ENCODE results near the gene KCNQ4. TPM values are rescaled to one million over a fixed set of nuclear protein-coding genes. Genes with fewer than 3 reads are reported as not detected.

KCNQ4 gene
- total and polyA plus RNA-seq, 2 donors (not counting 3 experiments of a cell fraction or from before 2014, with no cell fraction given): 0.06 to 0.07 TPM

DNA sequence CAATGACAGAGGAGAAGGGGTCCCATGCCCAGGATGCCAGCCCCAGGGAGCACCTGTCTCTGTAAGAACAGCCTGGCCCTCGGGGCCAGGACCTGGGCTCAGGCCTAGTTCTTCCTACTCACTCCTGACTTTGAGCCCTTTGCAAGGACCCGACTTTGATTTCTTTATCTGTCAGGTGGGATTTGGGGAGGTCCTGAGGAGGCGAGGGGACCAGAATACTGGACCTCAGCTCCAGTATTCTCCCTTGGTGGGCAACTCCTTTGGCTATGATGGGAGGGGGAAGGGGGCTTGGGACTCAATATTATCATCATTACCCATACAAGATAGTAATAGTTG, 18.1 kb downstream of the KCNQ4 start:
- dilution Hi-C loops (cut with MboI; ENCODE audit: extremely low pct_ligation_motif_present, low sequenced_read_pairs): no loop called here
- H3K9me1 ChIP-seq (replicated peaks; ENCODE audit: control insufficient read depth, extremely low read depth, insufficient read depth, low read length): no peaks in the 10 kb centered on the region
- H3K36me3 ChIP-seq (ENCODE audit: control insufficient read depth in 2 of 2, extremely low read depth in 1 of 2, insufficient read depth in 2 of 2, low read length in 2 of 2): no peaks in the 10 kb centered on the region
- H3K79me2 ChIP-seq (ENCODE audit: control insufficient read depth, insufficient read depth, low read length): no peaks in the 10 kb centered on the region
- no peak overlapping the region for H3K27ac ChIP-seq (ENCODE audit: insufficient read depth, low read depth, low read length)
- no peak for DNase-seq (ENCODE audit: low read depth, low spot score)
- intact Hi-C loops (cut with micrococcal nuclease): no loop called here
- no peaks in the 10 kb centered on the region for H4K20me1 ChIP-seq (replicated peaks; ENCODE audit: control insufficient read depth, extremely low read depth, insufficient read depth, low read length)
- H3K4me2 ChIP-seq (ENCODE audit: insufficient read depth, low read length): peak overlapping the region; percentile 52
- BruUV-seq (replicated peaks): no TSS peak
- H3K27me3 ChIP-seq (ENCODE audit: control insufficient read depth in 2 of 2, insufficient read depth in 2 of 2, low read length in 2 of 2): no peaks in the 10 kb centered on the region
- H3K9me3 ChIP-seq (replicated peaks; ENCODE audit: control insufficient read depth, insufficient read depth, low read length): no peaks in the 10 kb centered on the region
- peaks cover 14% of the 10 kb centered on the region for H3K4me1 ChIP-seq (ENCODE audit: control insufficient read depth, extremely low read depth, insufficient read depth, low read length)
- CTCF ChIA-PET: no interaction called here
- H2AFZ ChIP-seq (ENCODE audit: low read depth, low read length): peak overlapping the region; percentile 55
- H3K9ac ChIP-seq (replicated peaks; ENCODE audit: extremely low read depth, insufficient read depth, low read length): no peak overlapping the region
- H3K4me3 ChIP-seq (replicated peaks in 1 of 3; ENCODE audit: insufficient read depth in 1 of 3, low read depth in 1 of 3, low read length in 3 of 3): peak overlapping the region in 1 of 3 experiments; percentile 7
- no peak for TF ChIP-seq POLR2A (IDR thresholded peaks at IDR 0.05; ENCODE audit: low read depth, low read length)
- TF ChIP-seq, protein P1, sequence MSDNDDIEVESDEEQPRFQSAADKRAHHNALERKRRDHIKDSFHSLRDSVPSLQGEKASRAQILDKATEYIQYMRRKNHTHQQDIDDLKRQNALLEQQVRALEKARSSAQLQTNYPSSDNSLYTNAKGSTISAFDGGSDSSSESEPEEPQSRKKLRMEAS (IDR thresholded peaks at IDR 0.05; ENCODE audit: insufficient read depth, insufficient read length): no peak
- TF ChIP-seq, protein P2, sequence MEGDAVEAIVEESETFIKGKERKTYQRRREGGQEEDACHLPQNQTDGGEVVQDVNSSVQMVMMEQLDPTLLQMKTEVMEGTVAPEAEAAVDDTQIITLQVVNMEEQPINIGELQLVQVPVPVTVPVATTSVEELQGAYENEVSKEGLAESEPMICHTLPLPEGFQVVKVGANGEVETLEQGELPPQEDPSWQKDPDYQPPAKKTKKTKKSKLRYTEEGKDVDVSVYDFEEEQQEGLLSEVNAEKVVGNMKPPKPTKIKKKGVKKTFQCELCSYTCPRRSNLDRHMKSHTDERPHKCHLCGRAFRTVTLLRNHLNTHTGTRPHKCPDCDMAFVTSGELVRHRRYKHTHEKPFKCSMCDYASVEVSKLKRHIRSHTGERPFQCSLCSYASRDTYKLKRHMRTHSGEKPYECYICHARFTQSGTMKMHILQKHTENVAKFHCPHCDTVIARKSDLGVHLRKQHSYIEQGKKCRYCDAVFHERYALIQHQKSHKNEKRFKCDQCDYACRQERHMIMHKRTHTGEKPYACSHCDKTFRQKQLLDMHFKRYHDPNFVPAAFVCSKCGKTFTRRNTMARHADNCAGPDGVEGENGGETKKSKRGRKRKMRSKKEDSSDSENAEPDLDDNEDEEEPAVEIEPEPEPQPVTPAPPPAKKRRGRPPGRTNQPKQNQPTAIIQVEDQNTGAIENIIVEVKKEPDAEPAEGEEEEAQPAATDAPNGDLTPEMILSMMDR (IDR thresholded peaks at IDR 0.05; ENCODE audit: extremely low read depth in 1 of 2, insufficient read depth in 1 of 2, low read depth in 1 of 2, low read length in 2 of 2): no peak
- POLR2A ChIA-PET: no interaction called here
- FAIRE-seq: no peak

DNA sequence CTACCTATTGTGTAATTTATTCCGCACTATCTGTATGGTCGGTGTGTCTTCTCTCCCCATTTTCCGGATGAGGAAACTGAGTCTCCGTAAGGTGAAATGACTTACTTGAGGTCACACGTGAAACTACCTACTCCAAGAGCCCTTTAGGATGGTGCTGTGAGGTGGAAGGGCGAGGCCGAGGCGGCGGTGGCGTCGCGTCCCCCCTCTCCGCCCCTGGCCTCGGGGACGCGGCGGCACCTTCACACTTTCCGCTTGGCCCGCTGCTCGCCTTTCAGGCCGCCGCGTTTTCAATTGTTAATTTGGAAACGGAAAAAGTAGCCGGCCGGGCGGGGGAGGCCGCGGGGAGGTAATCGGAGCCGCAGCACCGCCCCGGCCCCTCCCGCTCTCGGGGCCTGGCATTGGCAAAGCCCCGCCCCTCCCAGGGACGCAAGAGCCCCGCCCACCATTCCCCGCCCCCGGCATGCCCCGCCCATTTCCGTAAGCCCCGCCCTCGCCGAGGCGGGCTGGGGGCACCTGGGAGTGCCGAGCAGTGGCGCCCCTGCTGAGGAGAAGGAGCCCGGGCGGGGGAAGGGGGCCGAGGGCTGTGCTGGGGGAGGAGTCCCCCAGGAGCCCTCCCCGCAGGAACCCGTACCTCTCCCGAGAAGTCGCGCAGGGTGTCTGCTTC, 18.6 kb downstream of the KCNQ4 start:
- no TSS peak for BruUV-seq (replicated peaks)
- intact Hi-C loops (cut with micrococcal nuclease): no loop called here

More for the DNA sequence above, 18.6 kb downstream of the KCNQ4 start:
- peaks cover 0 to under 1% of the 10 kb centered on the region in 2 experiments for H3K27me3 ChIP-seq (ENCODE audit: control insufficient read depth in 2 of 2, insufficient read depth in 2 of 2, low read length in 2 of 2)
- peak overlapping the region; percentile 55 for H2AFZ ChIP-seq (ENCODE audit: low read depth, low read length)
- peak; percentile 73 for FAIRE-seq
- H3K27ac ChIP-seq (ENCODE audit: insufficient read depth, low read depth, low read length): no peak overlapping the region
- TF ChIP-seq JUN (IDR thresholded peaks at IDR 0.05; ENCODE audit: borderline replicate concordance, insufficient read depth, insufficient read length, low read depth): no peak
- no peak for TF ChIP-seq FOS (IDR thresholded peaks at IDR 0.05; ENCODE audit: borderline replicate concordance, insufficient read depth, low read length)
- TF ChIP-seq, protein P1 (IDR thresholded peaks at IDR 0.05; ENCODE audit: insufficient read depth, insufficient read length): no peak
- no peak for TF ChIP-seq MYC (IDR thresholded peaks at IDR 0.05; ENCODE audit: low read depth, low read length)
- TF ChIP-seq GATA2 (IDR thresholded peaks at IDR 0.05; ENCODE audit: insufficient read depth, insufficient read length, low read depth, low read length): no peak
- no peak for TF ChIP-seq POLR2AphosphoS5 (IDR thresholded peaks at IDR 0.05; ENCODE audit: insufficient read depth, low read depth, low read length)
- TF ChIP-seq EZH2 (IDR thresholded peaks at IDR 0.05; ENCODE audit: borderline replicate concordance, low read depth, low read length, severe bottlenecking): no peak
- TF ChIP-seq POLR2A (IDR thresholded peaks at IDR 0.05; ENCODE audit: low read depth, low read length): no peak
- TF ChIP-seq, protein P2 (IDR thresholded peaks at IDR 0.05; ENCODE audit: extremely low read depth in 1 of 2, insufficient read depth in 1 of 2, low read depth in 1 of 2, low read length in 2 of 2): no peak
- H3K36me3 ChIP-seq (ENCODE audit: control insufficient read depth in 2 of 2, extremely low read depth in 1 of 2, insufficient read depth in 2 of 2, low read length in 2 of 2): no peaks in the 10 kb centered on the region
- peaks cover 12% of the 10 kb centered on the region for H3K4me1 ChIP-seq (ENCODE audit: control insufficient read depth, extremely low read depth, insufficient read depth, low read length)
- peak overlapping the region; percentile 52 for H3K4me2 ChIP-seq (ENCODE audit: insufficient read depth, low read length)
- POLR2A ChIA-PET: no interaction called here
- peak overlapping the region in 2 of 3 experiments; percentile 7 to 29 for H3K4me3 ChIP-seq (replicated peaks in 1 of 3; ENCODE audit: insufficient read depth in 1 of 3, low read depth in 1 of 3, low read length in 3 of 3)
- peak; percentile 74 for DNase-seq (ENCODE audit: low read depth, low spot score)
- no peaks in the 10 kb centered on the region for H3K79me2 ChIP-seq (ENCODE audit: control insufficient read depth, insufficient read depth, low read length)
- H4K20me1 ChIP-seq (replicated peaks; ENCODE audit: control insufficient read depth, extremely low read depth, insufficient read depth, low read length): no peaks in the 10 kb centered on the region
- CTCF ChIA-PET: no interaction called here
- H3K9ac ChIP-seq (replicated peaks; ENCODE audit: extremely low read depth, insufficient read depth, low read length): no peak overlapping the region
- no peaks in the 10 kb centered on the region for H3K9me3 ChIP-seq (replicated peaks; ENCODE audit: control insufficient read depth, insufficient read depth, low read length)
- H3K9me1 ChIP-seq (replicated peaks; ENCODE audit: control insufficient read depth, extremely low read depth, insufficient read depth, low read length): no peaks in the 10 kb centered on the region
- dilution Hi-C loops (cut with MboI; ENCODE audit: extremely low pct_ligation_motif_present, low sequenced_read_pairs): no loop called here
